HG03342 (cell line): ENCODE data around the gene SPATA16.

Source experiments
- ATAC-seq: cut with Tn5 transposase; IDR thresholded peaks from one replicate; pipeline ENCODE4 v1.9.1; 2021; ENCODE audit warnings: mild to moderate bottlenecking, moderate library complexity; ENCODE audit not compliant: unreplicated experiment

SPATA16 gene

GRCh38 chr3:172953571-172953970 is 187.5 kb downstream of the SPATA16 start:
- no peak for ATAC-seq

- ATAC-seq: no peak
Measured at GRCh38 chr3:172951511-172951910, 189.5 kb downstream of the SPATA16 start.

- no peak for ATAC-seq
Measured at GRCh38 chr3:172946061-172946460, 195.0 kb downstream of the SPATA16 start.

GRCh38 chr3:172939651-172940293 is 201.3 kb downstream of the SPATA16 start:
- no peak for ATAC-seq

GRCh38 chr3:172938788-172939187 is 202.2 kb downstream of the SPATA16 start:
- no peak for ATAC-seq

GRCh38 chr3:172931746-172932285 is 209.2 kb downstream of the SPATA16 start:
- ATAC-seq: no peak

- no peak for ATAC-seq
Measured at GRCh38 chr3:172929451-172929850, 211.6 kb downstream of the SPATA16 start.

- no peak for ATAC-seq
Measured at GRCh38 chr3:172924546-172924945, 216.5 kb downstream of the SPATA16 start.

- ATAC-seq: no peak
Measured at GRCh38 chr3:172919297-172919683, 221.7 kb downstream of the SPATA16 start.

- ATAC-seq: no peak
Measured at GRCh38 chr3:172918568-172919296, 222.3 kb downstream of the SPATA16 start.

GRCh38 chr3:172918165-172918564 is 222.9 kb downstream of the SPATA16 start:
- no peak for ATAC-seq

- no peak for ATAC-seq
Measured at GRCh38 chr3:172915911-172916514, 225.0 kb downstream of the SPATA16 start.

GRCh38 chr3:172914854-172915253 is 226.2 kb downstream of the SPATA16 start:
- ATAC-seq: no peak

- no peak for ATAC-seq
Measured at GRCh38 chr3:172913911-172914655, 227.0 kb downstream of the SPATA16 start.

- ATAC-seq: no peak
Measured at GRCh38 chr3:172911142-172911541, 229.9 kb downstream of the SPATA16 start.

GRCh38 chr3:172908771-172909270 is 232.2 kb downstream of the SPATA16 start:
- no peak for ATAC-seq

GRCh38 chr3:172905451-172905850 is 235.6 kb downstream of the SPATA16 start:
- no peak for ATAC-seq

- ATAC-seq: no peak
Measured at GRCh38 chr3:172904711-172905373, 236.2 kb downstream of the SPATA16 start.

- ATAC-seq: no peak
Measured at GRCh38 chr3:172903642-172904320, 237.3 kb downstream of the SPATA16 start.

- no peak for ATAC-seq
Measured at GRCh38 chr3:172892158-172892557, 248.9 kb downstream of the SPATA16 start.
